Hepatocyte (in vitro differentiated cells): ENCODE results near the gene CXCL8.

Source experiments
- EZH2 ChIP-seq: fragments of 200-600 bp; sonication (generic); IDR thresholded peaks from 2 replicates; pipeline ENCODE4 v1.6.1; 2016; ENCODE audit warnings: antibody characterized with exemption, mild to moderate bottlenecking, borderline replicate concordance
- TF ChIP-seq, protein P1 (sequence below): fragments of 200-600 bp; sonication (generic); IDR thresholded peaks from 2 replicates; pipeline ENCODE4 v1.5.1; 2016; ENCODE audit warnings: antibody characterized with exemption, mild to moderate bottlenecking; ENCODE audit not compliant: poor library complexity

DNA sequence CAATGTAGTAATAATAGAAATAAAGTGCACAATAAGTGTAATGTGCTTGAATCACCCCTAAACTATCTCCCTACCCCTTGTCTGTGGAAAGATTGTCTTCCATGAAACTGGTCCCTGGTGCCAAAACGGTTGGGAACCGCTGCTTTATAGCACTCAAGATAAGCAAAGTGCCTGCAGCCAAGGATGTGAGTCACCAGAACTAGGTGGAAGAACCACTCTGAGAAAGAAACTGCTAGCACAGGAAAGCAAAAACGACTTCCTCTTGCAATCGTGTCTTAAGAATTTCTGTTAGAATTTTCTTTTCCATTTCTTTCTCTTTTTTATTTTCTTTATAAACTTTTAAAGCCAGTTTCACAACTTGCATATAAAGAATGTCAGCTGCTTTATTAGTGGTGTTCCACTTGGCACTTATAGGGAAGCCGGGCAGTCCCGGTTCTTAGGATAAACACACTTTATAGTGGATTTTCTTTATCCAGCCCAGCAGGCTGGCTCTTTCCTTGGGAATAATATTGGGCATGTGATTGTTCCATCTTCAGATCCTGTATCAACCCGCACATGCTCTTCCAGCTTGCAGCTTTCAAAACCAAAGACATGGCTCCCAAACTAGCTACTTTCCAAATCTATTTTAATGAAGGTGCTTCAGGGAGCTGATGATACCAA is 32.3 kb upstream of the CXCL8 start:
- TF ChIP-seq, protein P1, sequence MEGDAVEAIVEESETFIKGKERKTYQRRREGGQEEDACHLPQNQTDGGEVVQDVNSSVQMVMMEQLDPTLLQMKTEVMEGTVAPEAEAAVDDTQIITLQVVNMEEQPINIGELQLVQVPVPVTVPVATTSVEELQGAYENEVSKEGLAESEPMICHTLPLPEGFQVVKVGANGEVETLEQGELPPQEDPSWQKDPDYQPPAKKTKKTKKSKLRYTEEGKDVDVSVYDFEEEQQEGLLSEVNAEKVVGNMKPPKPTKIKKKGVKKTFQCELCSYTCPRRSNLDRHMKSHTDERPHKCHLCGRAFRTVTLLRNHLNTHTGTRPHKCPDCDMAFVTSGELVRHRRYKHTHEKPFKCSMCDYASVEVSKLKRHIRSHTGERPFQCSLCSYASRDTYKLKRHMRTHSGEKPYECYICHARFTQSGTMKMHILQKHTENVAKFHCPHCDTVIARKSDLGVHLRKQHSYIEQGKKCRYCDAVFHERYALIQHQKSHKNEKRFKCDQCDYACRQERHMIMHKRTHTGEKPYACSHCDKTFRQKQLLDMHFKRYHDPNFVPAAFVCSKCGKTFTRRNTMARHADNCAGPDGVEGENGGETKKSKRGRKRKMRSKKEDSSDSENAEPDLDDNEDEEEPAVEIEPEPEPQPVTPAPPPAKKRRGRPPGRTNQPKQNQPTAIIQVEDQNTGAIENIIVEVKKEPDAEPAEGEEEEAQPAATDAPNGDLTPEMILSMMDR = no peak
- TF ChIP-seq EZH2 = no peak
